Liver (tissue), 9 donors: Measurements from ENCODE around the gene CHTF8. TPM values are rescaled to one million over a fixed set of nuclear protein-coding genes. Genes with fewer than 3 reads are reported as not detected.

Experiments
- DNase-seq: peaks from one replicate; pipeline ENCODE4 v3.0.0-alpha.2; 2017; ENCODE audit warnings: low spot score
- H3K27ac ChIP-seq, 2 donors: one replicate each; pipeline ENCODE4 v1.7.0; 2013; ENCODE audit warnings: inconsistent platforms in 2 of 2, low read length in 2 of 2, control low read depth in 1 of 2, low read depth in 1 of 2, mild to moderate bottlenecking in 1 of 2
- H3K27me3 ChIP-seq, 4 donors: one replicate each; pipeline versions ENCODE4 v1.6.1 to v1.7.0; 2013; ENCODE audit warnings: low read length in 3 of 4, inconsistent platforms in 1 of 4, mild to moderate bottlenecking in 1 of 4, moderate library complexity in 1 of 4; ENCODE audit not compliant: control insufficient read depth in 4 of 4, insufficient read depth in 4 of 4
- H3K36me3 ChIP-seq, 4 donors: one replicate each; pipeline versions ENCODE4 v1.6.1 to v1.7.0; 2013; ENCODE audit warnings: low read length in 3 of 4, mild to moderate bottlenecking in 3 of 4, low read depth in 1 of 4, moderate library complexity in 1 of 4; ENCODE audit not compliant: control insufficient read depth in 4 of 4, insufficient read depth in 3 of 4
- H3K4me1 ChIP-seq, 4 donors: one replicate each; pipeline versions ENCODE4 v1.6.1 to v1.7.0; 2013; ENCODE audit warnings: low read length in 3 of 4, mild to moderate bottlenecking in 3 of 4, moderate library complexity in 1 of 4; ENCODE audit not compliant: control insufficient read depth in 4 of 4, insufficient read depth in 4 of 4
- H3K4me3 ChIP-seq, 3 donors: one replicate each; pipeline versions ENCODE4 v1.6.1 to v1.7.0; 2013; ENCODE audit warnings: low read length in 3 of 3, control low read depth in 1 of 3, low read depth in 1 of 3, mild to moderate bottlenecking in 1 of 3
- H3K9ac ChIP-seq, 2 donors: one replicate each; pipeline ENCODE4 v1.7.0; 2013; ENCODE audit warnings: low read length in 2 of 2, mild to moderate bottlenecking in 2 of 2, moderate library complexity in 2 of 2, control low read depth in 1 of 2, low read depth in 1 of 2
- H3K9me3 ChIP-seq, 4 donors: one replicate each; pipeline versions ENCODE4 v1.6.1 to v1.7.0; 2013; ENCODE audit warnings: low read length in 3 of 4; ENCODE audit not compliant: control insufficient read depth in 4 of 4
- ATF3 ChIP-seq: IDR thresholded peaks from 2 replicates; pipeline ENCODE4 v1.6.1; 2016; ENCODE audit warnings: antibody characterized with exemption
- CTCF ChIP-seq: fragments of 150-350 bp; IDR thresholded peaks from 2 replicates; pipeline ENCODE4 v1.5.1; 2017; ENCODE audit warnings: improper control_type of control experiment, low read depth, low read length; ENCODE audit not compliant: missing input control
- EGR1 ChIP-seq, 2 donors: IDR thresholded peaks; 2 replicates each; pipeline ENCODE4 v1.6.1; 2016 to 2018; ENCODE audit warnings: antibody characterized with exemption in 2 of 2, low read depth in 2 of 2
- FOXA1 ChIP-seq: IDR thresholded peaks from 2 replicates; pipeline ENCODE4 v1.6.1; 2016; ENCODE audit warnings: antibody characterized with exemption
- FOXA2 ChIP-seq: IDR thresholded peaks from 2 replicates; pipeline ENCODE4 v1.6.1; 2016; ENCODE audit warnings: antibody characterized with exemption
- GABPA ChIP-seq, 2 donors: IDR thresholded peaks in 1 of 2; conservative IDR thresholded peaks in 1 of 2; 2 replicates each; pipeline ENCODE4 v1.6.1; 2016; ENCODE audit warnings: antibody characterized with exemption in 2 of 2, mild to moderate bottlenecking in 1 of 2, moderate library complexity in 1 of 2
- HNF4A ChIP-seq, 2 donors: conservative IDR thresholded peaks; 2 replicates each; pipeline ENCODE4 v1.6.1; 2016; ENCODE audit warnings: antibody characterized with exemption in 2 of 2, mild to moderate bottlenecking in 2 of 2
- HNF4G ChIP-seq: IDR thresholded peaks from 2 replicates; pipeline ENCODE4 v1.6.1; 2016; ENCODE audit warnings: antibody characterized with exemption
- JUND ChIP-seq, 2 donors: IDR thresholded peaks; 2 replicates each; pipeline ENCODE4 v1.6.1; 2016; ENCODE audit warnings: antibody characterized with exemption in 2 of 2
- NR2F2 ChIP-seq: IDR thresholded peaks from 2 replicates; pipeline ENCODE4 v1.6.1; 2016; ENCODE audit warnings: antibody characterized with exemption
- RAD21 ChIP-seq, 2 donors: IDR thresholded peaks; 2 replicates each; pipeline ENCODE4 v1.6.1; 2016; ENCODE audit warnings: antibody characterized with exemption in 2 of 2, mild to moderate bottlenecking in 2 of 2
- REST ChIP-seq: IDR thresholded peaks from 2 replicates; pipeline ENCODE4 v1.6.1; 2016; ENCODE audit warnings: antibody characterized with exemption, mild to moderate bottlenecking
- RXRA ChIP-seq, 2 donors: IDR thresholded peaks; 2 replicates each; pipeline ENCODE4 v1.6.1; 2017 to 2018; ENCODE audit warnings: antibody characterized with exemption in 2 of 2, mild to moderate bottlenecking in 1 of 2
- SP1 ChIP-seq: IDR thresholded peaks from 2 replicates; pipeline ENCODE4 v1.6.1; 2018; ENCODE audit warnings: antibody characterized with exemption, mild to moderate bottlenecking
- TAF1 ChIP-seq: conservative IDR thresholded peaks from 2 replicates; pipeline ENCODE4 v1.6.1; 2016; ENCODE audit warnings: antibody characterized with exemption, mild to moderate bottlenecking
- YY1 ChIP-seq: IDR thresholded peaks from 2 replicates; pipeline ENCODE4 v1.6.1; 2016; ENCODE audit warnings: antibody characterized with exemption, mild to moderate bottlenecking
- ZBTB33 ChIP-seq: IDR thresholded peaks from 2 replicates; pipeline ENCODE4 v1.6.1; 2016; ENCODE audit warnings: antibody characterized with exemption
- WGBS: extraction: QIAGEN DNeasy Blood & Tissue Kit; methylation state at CpG from one replicate; pipeline ENCODE4 v1.1.7; 2013; 5-methylcytosine and 5-hydroxymethylcytosine counted together
- polyA plus RNA-seq, 2 donors: library from polyadenylated mRNA; stranded (reverse) in 1 of 2; unstranded in 1 of 2; fragments of 200-250 nt in 1 of 2; fragments of >200 nt in 1 of 2; fragmentation: Nextera tagmentation in 1 of 2; extraction: Ambion mirVana in 1 of 2; gene quantifications; one replicate each; pipeline versions ENCODE4 v1.2.1 to v1.2.3, GENCODE V29; 2013 to 2015
- total RNA-seq, 2 donors: library from RNA; depleted of rRNA; stranded (reverse); fragments of >200 nt; gene quantifications; one replicate each; pipeline ENCODE4 v1.2.3, GENCODE V29; 2014
- TF ChIP-seq, protein P1 (sequence below): IDR thresholded peaks from 2 replicates; pipeline ENCODE4 v1.6.1; 2016; ENCODE audit warnings: antibody characterized with exemption
- donor health status: healthy.
- donor health status: healthy.
- donor health status: healthy.
- donor health status: healthy.
- donor health status: healthy.

The CHTF8 gene
- total and polyA plus RNA-seq, 4 donors, result 15.2 to 56.9 (median 51.6) TPM

GRCh38 chr16:69093974-69094373, 38.4 kb downstream of the CHTF8 start:
- no peak overlapping the region for H3K27ac ChIP-seq
- H3K9me3 ChIP-seq, result no peaks in the 10 kb centered on the region
- no peak for DNase-seq
- H3K36me3 ChIP-seq, result no peaks in the 10 kb centered on the region
- H3K4me1 ChIP-seq, result peaks cover 8 to 13% (median 11%) of the 10 kb centered on the region in 4 donors
- H3K9ac ChIP-seq, result no peak overlapping the region
- TF ChIP-seq EGR1 (IDR thresholded peaks at IDR 0.05; ENCODE audit: low read depth in 2 of 2) (no peak), HNF4A (conservative IDR thresholded peaks at IDR 0.05) (no peak), RAD21 (IDR thresholded peaks at IDR 0.05) (no peak), SP1 (no peak), TAF1 (no peak), ATF3 (no peak), HNF4G (no peak), RXRA (IDR thresholded peaks at IDR 0.05) (no peak), YY1 (no peak), REST (no peak), JUND (IDR thresholded peaks at IDR 0.05) (no peak), FOXA1 (no peak), NR2F2 (no peak), ZBTB33 (no peak)
- TF ChIP-seq, protein P1, sequence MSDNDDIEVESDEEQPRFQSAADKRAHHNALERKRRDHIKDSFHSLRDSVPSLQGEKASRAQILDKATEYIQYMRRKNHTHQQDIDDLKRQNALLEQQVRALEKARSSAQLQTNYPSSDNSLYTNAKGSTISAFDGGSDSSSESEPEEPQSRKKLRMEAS, result no peak
- no peak overlapping the region for H3K4me3 ChIP-seq
- 80% methylated on average over 3 of the region's 3 CpGs for WGBS
- no peaks in the 10 kb centered on the region for H3K27me3 ChIP-seq

DNA sequence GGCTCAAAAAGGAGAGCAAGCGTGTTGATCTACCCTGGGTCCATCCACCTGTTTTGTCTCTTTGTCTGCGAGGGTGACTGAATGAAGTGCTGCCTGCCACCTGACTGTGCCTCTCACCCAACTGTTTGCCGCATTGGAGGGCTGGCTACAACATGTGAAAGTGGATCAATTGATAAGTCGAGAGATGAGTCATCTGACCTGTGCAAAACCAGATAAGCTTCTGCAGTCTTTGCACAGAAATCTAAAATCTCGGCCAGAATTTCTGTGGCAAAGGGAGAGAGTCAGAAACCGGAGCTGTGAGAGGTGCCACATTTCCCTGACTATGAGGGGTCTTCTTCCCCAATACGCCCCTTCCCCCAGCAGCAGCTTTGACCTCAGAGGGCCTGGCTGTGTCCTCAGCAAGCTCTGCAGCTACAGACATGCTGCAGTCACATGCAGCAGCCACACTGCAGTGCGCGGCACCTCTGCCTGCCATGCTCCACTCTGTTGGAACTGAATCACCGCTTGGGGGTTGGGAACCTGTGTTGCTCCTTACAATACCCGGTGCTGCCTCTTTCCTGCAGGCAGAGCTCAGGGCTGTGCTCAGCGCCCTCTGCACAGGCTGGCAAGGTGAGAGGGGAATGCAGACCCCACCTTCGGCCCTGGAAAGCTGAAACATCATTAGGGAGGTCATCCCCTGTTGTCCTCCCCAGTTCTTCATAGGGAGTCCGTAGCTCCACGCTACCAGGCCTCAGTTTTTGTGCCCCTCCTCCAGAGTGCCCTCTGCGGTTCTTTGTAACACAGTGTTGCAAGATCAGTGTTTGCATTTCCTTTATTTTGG, 43.1 kb downstream of the CHTF8 start:
- 27% methylated on average over 16 of the region's 16 CpGs for WGBS
- DNase-seq, result no peak
- H3K4me3 ChIP-seq, result peak overlapping the region in 2 of 3 donors; percentile 12 to 36
- no peaks in the 10 kb centered on the region for H3K9me3 ChIP-seq
- H3K27me3 ChIP-seq, result no peaks in the 10 kb centered on the region
- peaks cover 0 to 7% (median 4%) of the 10 kb centered on the region in 4 donors for H3K36me3 ChIP-seq
- peak overlapping the region; percentile 57 to 84 for H3K27ac ChIP-seq
- no peak overlapping the region for H3K9ac ChIP-seq
- H3K4me1 ChIP-seq, result peaks cover 12 to 19% (median 17%) of the 10 kb centered on the region in 4 donors
- TF ChIP-seq FOXA2 (no peak), RXRA (IDR thresholded peaks at IDR 0.05) (peak; percentile 53 to 68), EGR1 (IDR thresholded peaks at IDR 0.05; ENCODE audit: low read depth in 2 of 2) (no peak), CTCF (no peak), YY1 (peak; percentile 44), NR2F2 (no peak), SP1 (peak; percentile 49), RAD21 (IDR thresholded peaks at IDR 0.05) (peak in 1 of 2 donors; percentile 13), HNF4G (no peak), JUND (IDR thresholded peaks at IDR 0.05) (peak; percentile 95 to 96), REST (peak; percentile 44), ATF3 (peak; percentile 92), GABPA (IDR thresholded peaks at IDR 0.05 in 1 of 2, conservative IDR thresholded peaks at IDR 0.05 in 1 of 2) (no peak)
- TF ChIP-seq, protein P1, result peak; percentile 68
